Measurements from ENCODE around the gene OGFOD3.

Gene OGFOD3

GRCh38 chr17:82446124-82446523 is 27.7 kb upstream of the OGFOD3 start:
- no peak for DNase-seq

GRCh38 chr17:82445542-82445941 is 27.2 kb upstream of the OGFOD3 start:
- DNase-seq: no peak

DNA sequence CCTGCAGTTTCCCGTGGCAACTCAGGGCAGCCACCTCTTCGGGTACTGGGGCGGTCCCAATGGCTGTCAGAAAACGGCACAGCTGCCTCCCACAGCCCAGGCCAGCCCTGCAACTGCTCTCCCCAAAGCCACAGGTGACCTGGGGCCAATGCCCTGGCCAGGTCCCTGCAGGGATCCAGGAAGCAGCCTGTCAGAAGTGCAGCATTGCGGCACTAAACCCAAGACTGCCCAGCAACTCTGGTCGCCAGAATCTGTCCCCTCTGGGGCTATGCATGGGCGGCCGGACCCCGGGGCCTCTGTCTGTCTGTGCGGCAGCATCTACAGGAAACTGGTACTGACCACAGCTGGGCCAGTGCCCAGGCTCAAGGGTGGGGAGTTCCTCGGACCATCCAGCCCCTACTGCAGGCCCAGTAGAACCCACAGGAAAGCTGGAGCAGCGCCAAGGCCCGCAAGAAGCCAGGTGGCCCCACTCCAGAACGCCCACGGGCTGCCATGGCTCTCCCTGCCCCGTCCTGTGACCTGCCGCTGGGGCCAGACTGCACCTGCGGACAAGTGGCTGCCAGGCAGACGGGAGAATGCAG is 26.6 kb upstream of the OGFOD3 start:
- DNase-seq: no peak

DNA sequence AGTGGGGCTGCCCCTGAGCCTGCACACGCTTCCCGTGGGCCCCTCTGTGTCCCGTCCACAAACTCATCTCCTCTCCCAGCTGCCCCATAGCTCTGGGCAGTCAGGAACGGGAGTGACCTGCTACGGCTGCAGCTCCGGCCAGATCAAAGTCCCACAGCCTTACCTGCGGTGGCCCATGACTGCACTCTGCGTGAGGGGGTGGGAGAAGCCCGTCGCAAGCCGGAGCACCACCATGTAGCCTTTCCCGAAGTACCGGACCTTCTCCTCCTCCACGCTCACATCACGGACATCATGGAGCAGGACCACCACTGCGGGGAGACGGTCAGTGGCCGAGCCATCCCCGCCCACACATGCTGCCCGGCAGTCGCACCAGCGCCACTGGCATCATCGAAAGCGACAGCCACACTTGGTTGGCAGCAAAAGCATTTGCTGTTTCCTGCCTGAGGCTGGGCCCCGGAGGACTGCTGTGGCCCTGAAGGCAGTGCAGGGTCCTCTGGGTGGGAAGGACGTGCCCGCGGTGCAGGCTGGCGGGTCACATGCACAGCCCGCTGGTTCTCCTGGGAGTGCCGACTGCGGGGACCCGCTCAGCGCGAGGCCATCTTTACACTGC is 26.0 kb upstream of the OGFOD3 start:
- DNase-seq: no peak

DNA sequence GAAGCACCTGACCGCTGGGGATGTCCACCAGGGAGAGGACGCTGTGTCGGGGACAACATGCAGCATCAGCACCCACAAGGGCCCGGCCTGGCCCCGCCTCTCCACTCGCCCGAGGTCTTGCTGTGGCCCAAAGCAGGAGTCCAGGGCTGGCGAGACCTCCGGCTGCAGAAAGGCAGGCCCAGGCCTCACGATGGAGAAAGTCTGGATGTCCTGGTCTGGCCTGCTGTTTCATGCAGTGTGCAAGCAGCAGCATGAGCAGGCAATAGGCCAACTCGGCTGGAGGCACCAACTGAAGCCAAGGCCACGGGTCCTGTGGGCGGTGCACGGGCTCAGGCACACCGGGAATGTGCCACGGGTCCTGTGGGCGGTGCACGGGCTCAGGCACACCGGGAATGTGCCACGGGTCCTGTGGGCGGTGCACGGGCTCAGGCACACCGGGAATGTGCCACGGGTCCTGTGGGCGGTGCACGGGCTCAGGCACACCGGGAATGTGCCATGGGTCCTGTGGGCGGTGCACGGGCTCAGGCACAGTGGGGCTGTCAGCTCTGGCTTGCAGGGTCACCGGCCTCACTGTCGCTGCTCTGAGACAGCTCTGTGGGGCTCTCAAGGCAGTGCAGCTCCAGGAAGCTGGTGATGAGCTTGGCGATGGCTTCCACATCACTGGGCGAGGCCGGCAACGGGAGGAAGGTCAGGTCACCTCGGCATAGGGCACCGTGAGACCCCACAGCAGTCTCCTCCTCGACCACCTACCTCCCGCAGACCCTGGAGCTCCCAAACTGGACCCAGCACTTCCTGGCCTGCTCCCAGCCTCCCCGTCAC is 25.3 kb upstream of the OGFOD3 start:
- DNase-seq: no peak

DNA sequence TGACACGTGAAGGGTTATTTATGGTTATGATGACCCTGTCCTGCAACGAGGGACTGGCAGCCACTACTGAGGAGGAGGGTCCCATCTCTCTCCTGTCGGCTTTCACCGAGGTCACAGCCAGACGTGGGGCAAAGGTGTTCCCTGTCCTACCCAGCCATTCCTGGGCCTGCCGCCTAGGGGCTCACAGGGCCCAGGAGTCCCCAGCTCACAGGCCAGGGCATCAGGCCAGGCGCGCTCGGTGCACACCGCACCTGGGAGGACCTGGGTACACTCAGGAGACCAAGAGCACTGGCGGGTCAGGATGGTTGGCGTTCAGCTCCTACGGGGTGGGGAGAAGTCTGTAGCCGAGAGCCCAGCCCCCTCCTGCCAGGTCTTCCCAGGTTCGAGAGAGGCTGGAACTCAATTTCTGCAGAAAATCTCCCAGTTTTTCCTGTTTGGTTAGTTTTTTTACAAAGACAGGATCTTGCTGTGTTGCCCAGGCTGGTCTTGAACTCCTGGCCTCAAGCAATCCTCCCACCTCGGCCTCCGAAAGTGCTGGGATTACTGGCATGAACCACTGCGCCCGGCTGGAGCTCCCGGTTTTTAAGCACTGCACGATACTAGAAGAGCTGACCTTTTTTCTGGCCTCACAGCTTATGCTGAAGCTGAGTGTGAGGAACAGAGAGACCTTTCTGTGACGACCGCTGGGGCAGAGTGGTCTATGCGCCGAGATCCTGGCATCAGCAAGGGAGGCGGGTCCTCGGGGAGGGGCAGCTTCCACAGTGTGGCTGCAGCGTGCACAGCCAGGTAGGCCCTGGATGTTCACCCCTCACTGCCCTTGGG is 24.5 kb upstream of the OGFOD3 start:
- no peak for DNase-seq

DNA sequence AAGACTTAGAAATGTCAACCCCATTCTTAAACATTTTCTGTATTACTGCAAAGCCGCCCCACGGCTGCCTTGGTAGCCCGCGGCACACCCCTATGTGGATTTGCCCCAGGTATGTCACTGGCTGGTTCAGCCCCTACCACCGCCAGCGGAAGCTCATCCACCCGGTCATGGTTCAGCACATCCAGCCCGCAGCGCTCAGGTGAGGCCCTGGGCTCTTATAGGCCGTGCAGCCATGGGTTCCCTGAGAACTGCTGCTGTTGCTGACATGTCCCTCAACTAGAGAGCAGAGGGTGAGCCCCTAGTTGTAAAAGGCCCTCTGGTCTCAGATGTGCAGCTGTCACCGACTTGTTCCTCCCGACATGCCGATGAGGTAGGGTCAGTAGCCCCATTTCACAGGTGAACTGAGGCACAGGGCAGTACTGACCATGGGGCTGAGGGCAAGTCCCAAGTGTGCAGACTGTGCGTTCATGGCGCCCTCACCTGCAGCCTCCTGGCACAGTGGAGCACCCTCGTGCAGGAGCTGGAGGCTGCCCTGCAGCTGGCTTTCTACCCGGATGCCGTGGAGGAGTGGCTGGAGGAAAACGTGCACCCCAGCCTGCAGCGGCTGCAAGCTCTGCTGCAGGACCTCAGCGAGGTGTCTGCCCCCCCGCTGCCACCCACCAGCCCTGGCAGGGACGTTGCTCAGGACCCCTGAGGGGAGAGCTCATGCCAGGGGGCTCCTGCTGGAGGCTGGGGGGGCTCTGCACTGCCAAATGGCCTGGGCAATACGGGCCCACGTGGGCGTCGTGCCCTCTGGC is 23.5 kb upstream of the OGFOD3 start:
- no peak for DNase-seq

DNA sequence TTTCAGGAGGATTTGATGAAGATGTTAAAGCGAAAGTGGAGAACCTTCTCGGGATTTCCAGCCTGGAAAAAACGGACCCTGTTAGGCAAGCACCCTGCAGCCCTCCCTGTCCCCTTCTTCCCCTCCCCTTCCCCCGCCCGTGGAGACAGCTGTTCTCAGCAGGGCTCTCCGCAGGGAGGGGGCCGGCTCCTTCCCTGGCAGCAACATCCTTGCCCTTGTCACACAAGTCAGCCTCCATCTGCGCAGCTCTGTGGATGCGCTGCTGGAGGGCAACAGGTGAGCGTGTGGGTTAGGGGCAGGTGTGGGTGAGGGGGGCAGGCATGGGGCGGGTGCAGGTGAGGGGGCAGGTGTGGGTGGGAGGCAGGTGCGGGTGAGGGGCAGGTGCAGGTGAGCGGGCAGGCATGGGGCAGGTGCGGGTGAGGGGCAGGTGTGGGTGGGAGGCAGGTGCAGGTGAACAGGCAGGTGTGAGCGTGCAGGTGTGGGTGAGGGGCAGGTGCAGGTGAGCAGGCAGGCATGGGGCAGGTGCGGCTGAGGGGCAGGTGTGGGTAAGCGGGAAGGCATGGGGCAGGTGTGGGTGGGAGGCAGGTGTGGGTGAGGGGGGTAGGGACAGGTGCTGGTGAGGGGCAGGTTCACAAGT is 22.7 kb upstream of the OGFOD3 start:
- DNase-seq: no peak

DNA sequence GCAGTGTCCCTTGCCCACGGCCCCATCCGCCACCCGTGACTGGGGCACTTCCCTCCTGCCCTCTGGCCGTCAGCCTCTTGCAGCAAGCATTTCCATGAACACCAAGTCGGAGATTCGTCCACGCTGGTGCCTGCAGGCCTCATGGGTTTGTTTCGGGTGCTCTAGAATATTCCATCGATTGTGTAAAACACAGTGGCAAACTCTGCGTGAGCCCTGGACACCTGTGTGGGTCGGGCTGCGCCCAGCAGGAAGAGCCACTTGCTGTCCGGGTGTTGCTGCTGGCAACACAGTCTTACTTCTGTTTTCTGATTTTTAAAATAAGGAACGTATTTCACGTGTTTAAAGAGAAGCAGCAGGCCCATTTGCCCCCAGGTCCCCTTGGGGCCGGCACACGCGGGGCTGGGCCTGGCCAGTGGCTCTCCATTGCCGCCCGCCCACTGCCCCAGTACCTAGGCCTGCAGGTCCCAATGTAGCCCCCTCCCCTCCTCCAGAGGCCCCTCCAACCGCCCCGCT is 22.1 kb upstream of the OGFOD3 start:
- no peak for DNase-seq

- no peak for DNase-seq
Observed at GRCh38 chr17:82439829-82440365, 21.5 kb upstream of the OGFOD3 start.

DNA sequence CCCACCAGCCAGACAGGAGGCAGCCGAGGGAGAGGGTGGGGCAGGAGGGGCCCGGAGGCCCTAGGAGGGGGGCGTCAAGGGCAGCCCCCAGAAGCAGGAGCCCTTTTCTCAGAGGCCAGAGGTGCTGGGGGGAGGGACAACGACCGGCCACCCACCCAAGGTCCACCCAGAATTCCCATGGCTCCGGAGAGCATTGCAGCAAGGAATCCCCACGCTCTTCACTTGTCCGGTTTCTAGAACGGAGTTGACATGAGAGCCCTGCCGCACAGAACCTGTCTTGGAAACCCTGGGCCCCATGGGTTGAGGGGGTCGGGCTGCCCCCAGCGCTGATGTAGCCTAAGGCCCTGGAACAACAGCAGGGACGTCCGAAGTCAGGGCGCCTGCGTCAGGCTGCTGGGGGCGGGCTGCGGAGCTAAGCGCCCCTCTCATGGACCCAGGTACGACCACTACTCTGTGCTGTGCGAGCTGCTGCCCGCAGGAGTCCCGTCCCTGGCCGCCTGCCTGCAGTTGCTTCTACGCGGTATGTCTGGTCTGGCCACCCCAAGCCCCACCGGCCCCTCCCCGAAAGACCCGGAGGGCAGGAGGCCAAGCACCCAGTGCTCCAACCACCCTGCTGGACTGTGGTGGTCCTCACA is 20.9 kb upstream of the OGFOD3 start:
- no peak for DNase-seq

- no peak for DNase-seq
Observed at GRCh38 chr17:82438401-82439193, 20.2 kb upstream of the OGFOD3 start.

- no peak for DNase-seq
Observed at GRCh38 chr17:82437325-82437668, 18.9 kb upstream of the OGFOD3 start.

- no peak for DNase-seq
Observed at GRCh38 chr17:82436601-82437324, 18.4 kb upstream of the OGFOD3 start.

- no peak for DNase-seq
Observed at GRCh38 chr17:82435601-82436583, 17.5 kb upstream of the OGFOD3 start.

GRCh38 chr17:82435103-82435502 is 16.7 kb upstream of the OGFOD3 start:
- no peak for DNase-seq

DNA sequence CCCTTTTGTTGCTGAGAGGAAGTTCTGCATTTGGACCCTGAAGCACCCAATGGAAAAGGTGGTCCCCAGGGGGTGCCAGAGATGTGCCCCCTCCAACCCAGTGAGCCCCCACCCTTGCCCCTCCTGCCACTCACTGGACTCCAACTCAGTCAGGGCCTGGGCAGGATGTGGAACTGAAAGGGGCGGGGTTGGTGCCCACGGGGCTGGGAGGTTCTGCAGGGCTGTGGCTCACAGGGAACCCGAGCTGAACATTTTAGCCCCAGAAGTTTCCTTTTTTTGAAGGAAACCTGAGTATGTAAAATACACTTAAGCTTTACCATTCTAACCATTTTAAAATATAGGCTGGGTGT is 15.8 kb upstream of the OGFOD3 start:
- DNase-seq: peak; percentile 57

GRCh38 chr17:82433560-82434215 is 15.3 kb upstream of the OGFOD3 start:
- no peak for DNase-seq
